ENCODE results near the gene RNF10.
"Not testable (repeated sequence)": the region's sequence is repeated elsewhere in the genome, so short reads cannot be mapped to it uniquely, and the experiment has no call there.

The RNF10 gene

GRCh38 chr12:120497524-120498150 lies 36.5 kb upstream of the RNF10 start:
- Histone ChIP-seq H3K9me3 (replicated peaks; ENCODE audit: low read length) (no peaks in the 10 kb centered on the region), H3K4me3 (ENCODE audit: low read length) (peak overlapping the region; percentile 97), H3K4me1 (ENCODE audit: control insufficient read depth, insufficient read depth, low read length) (peaks cover 15% of the 10 kb centered on the region), H3K9ac (ENCODE audit: low read depth, low read length) (peak overlapping the region; percentile 90), H3K4me2 (ENCODE audit: low read length) (peak overlapping the region; percentile 90), H3K27me3 (ENCODE audit: control insufficient read depth, insufficient read depth, low read length) (no peaks in the 10 kb centered on the region), H3K36me3 (ENCODE audit: insufficient read depth, low read length) (peaks cover 13% of the 10 kb centered on the region)

- Histone ChIP-seq H3K9me3 (replicated peaks; ENCODE audit: low read length) (no peaks in the 10 kb centered on the region), H3K4me1 (ENCODE audit: control insufficient read depth, insufficient read depth, low read length) (peaks cover 15% of the 10 kb centered on the region), H3K27me3 (ENCODE audit: control insufficient read depth, insufficient read depth, low read length) (no peaks in the 10 kb centered on the region), H3K9ac (ENCODE audit: low read depth, low read length) (no peak overlapping the region), H3K36me3 (ENCODE audit: insufficient read depth, low read length) (peaks cover 22% of the 10 kb centered on the region), H3K4me2 (ENCODE audit: low read length) (peak overlapping the region; percentile 90), H3K4me3 (ENCODE audit: low read length) (no peak overlapping the region)
Observed at GRCh38 chr12:120498870-120499515, 35.2 kb upstream of the RNF10 start.

- no peaks in the 10 kb centered on the region for H3K9me3 ChIP-seq (replicated peaks; ENCODE audit: low read length)
- no peak overlapping the region for H3K4me3 ChIP-seq (ENCODE audit: low read length)
- H3K27me3 ChIP-seq (ENCODE audit: control insufficient read depth, insufficient read depth, low read length) = no peaks in the 10 kb centered on the region
- H3K4me2 ChIP-seq (ENCODE audit: low read length) = no peak overlapping the region
- H3K4me1 ChIP-seq (ENCODE audit: control insufficient read depth, insufficient read depth, low read length) = peaks cover 11% of the 10 kb centered on the region
- no peak overlapping the region for H3K9ac ChIP-seq (ENCODE audit: low read depth, low read length)
- H3K36me3 ChIP-seq (ENCODE audit: insufficient read depth, low read length) = peaks cover 27% of the 10 kb centered on the region
Observed at GRCh38 chr12:120500581-120500980, 33.6 kb upstream of the RNF10 start.

- H3K4me1 ChIP-seq (ENCODE audit: control insufficient read depth, insufficient read depth, low read length) = no peaks in the 10 kb centered on the region
- no peak overlapping the region for H3K9ac ChIP-seq (ENCODE audit: low read depth, low read length)
- no peak overlapping the region for H3K4me2 ChIP-seq (ENCODE audit: low read length)
- no peaks in the 10 kb centered on the region for H3K9me3 ChIP-seq (replicated peaks; ENCODE audit: low read length)
- H3K36me3 ChIP-seq (ENCODE audit: insufficient read depth, low read length) = peaks cover 18% of the 10 kb centered on the region
- H3K4me3 ChIP-seq (ENCODE audit: low read length) = no peak overlapping the region
- no peaks in the 10 kb centered on the region for H3K27me3 ChIP-seq (ENCODE audit: control insufficient read depth, insufficient read depth, low read length)
Observed at GRCh38 chr12:120504587-120504986, 29.6 kb upstream of the RNF10 start.

GRCh38 chr12:120508537-120508936 lies 25.6 kb upstream of the RNF10 start:
- Histone ChIP-seq H3K36me3 (ENCODE audit: insufficient read depth, low read length) (peaks cover 17% of the 10 kb centered on the region), H3K9ac (ENCODE audit: low read depth, low read length) (no peak overlapping the region), H3K4me2 (ENCODE audit: low read length) (no peak overlapping the region), H3K4me1 (ENCODE audit: control insufficient read depth, insufficient read depth, low read length) (no peaks in the 10 kb centered on the region), H3K9me3 (replicated peaks; ENCODE audit: low read length) (no peaks in the 10 kb centered on the region), H3K4me3 (ENCODE audit: low read length) (no peak overlapping the region), H3K27me3 (ENCODE audit: control insufficient read depth, insufficient read depth, low read length) (no peaks in the 10 kb centered on the region)

- no peak overlapping the region for H3K9ac ChIP-seq (ENCODE audit: low read depth, low read length)
- H3K4me3 ChIP-seq (ENCODE audit: low read length) = no peak overlapping the region
- H3K4me1 ChIP-seq (ENCODE audit: control insufficient read depth, insufficient read depth, low read length) = no peaks in the 10 kb centered on the region
- peaks cover 17% of the 10 kb centered on the region for H3K36me3 ChIP-seq (ENCODE audit: insufficient read depth, low read length)
- no peak overlapping the region for H3K4me2 ChIP-seq (ENCODE audit: low read length)
- H3K9me3 ChIP-seq (replicated peaks; ENCODE audit: low read length) = no peaks in the 10 kb centered on the region
- H3K27me3 ChIP-seq (ENCODE audit: control insufficient read depth, insufficient read depth, low read length) = no peaks in the 10 kb centered on the region
Observed at GRCh38 chr12:120514002-120514401, 20.2 kb upstream of the RNF10 start.

GRCh38 chr12:120515496-120515895 lies 18.7 kb upstream of the RNF10 start:
- H3K4me3 ChIP-seq (ENCODE audit: low read length) = no peak overlapping the region
- H3K36me3 ChIP-seq (ENCODE audit: insufficient read depth, low read length) = peaks cover 14% of the 10 kb centered on the region
- no peak overlapping the region for H3K4me2 ChIP-seq (ENCODE audit: low read length)

GRCh38 chr12:120519324-120519723 lies 14.8 kb upstream of the RNF10 start:
- not testable (repeated sequence) for H3K4me2 ChIP-seq (ENCODE audit: low read length); H3K4me3 ChIP-seq (ENCODE audit: low read length); H3K9ac ChIP-seq (ENCODE audit: low read depth, low read length); H3K27me3 ChIP-seq (ENCODE audit: control insufficient read depth, insufficient read depth, low read length); H3K9me3 ChIP-seq (replicated peaks; ENCODE audit: low read length); H3K4me1 ChIP-seq (ENCODE audit: control insufficient read depth, insufficient read depth, low read length)
- H3K36me3 ChIP-seq (ENCODE audit: insufficient read depth, low read length) = peaks cover 17% of the 10 kb centered on the region

More at GRCh38 chr12:120515496-120515895, 18.7 kb upstream of the RNF10 start:
- Histone ChIP-seq H3K27me3 (ENCODE audit: control insufficient read depth, insufficient read depth, low read length) (no peaks in the 10 kb centered on the region), H3K4me1 (ENCODE audit: control insufficient read depth, insufficient read depth, low read length) (no peaks in the 10 kb centered on the region), H3K9ac (ENCODE audit: low read depth, low read length) (no peak overlapping the region), H3K9me3 (replicated peaks; ENCODE audit: low read length) (no peaks in the 10 kb centered on the region)

- H3K36me3 ChIP-seq (ENCODE audit: insufficient read depth, low read length) = peaks cover 6% of the 10 kb centered on the region
- no peak overlapping the region for H3K4me2 ChIP-seq (ENCODE audit: low read length)
- peaks cover 15% of the 10 kb centered on the region for H3K4me1 ChIP-seq (ENCODE audit: control insufficient read depth, insufficient read depth, low read length)
- H3K9me3 ChIP-seq (replicated peaks; ENCODE audit: low read length) = no peaks in the 10 kb centered on the region
- H3K4me3 ChIP-seq (ENCODE audit: low read length) = no peak overlapping the region
- no peaks in the 10 kb centered on the region for H3K27me3 ChIP-seq (ENCODE audit: control insufficient read depth, insufficient read depth, low read length)
- no peak overlapping the region for H3K9ac ChIP-seq (ENCODE audit: low read depth, low read length)
Observed at GRCh38 chr12:120522568-120522967, 11.6 kb upstream of the RNF10 start.

- Histone ChIP-seq H3K9ac (ENCODE audit: low read depth, low read length) (peak within 1 kb of the TSS; percentile 97), H3K4me1 (ENCODE audit: control insufficient read depth, insufficient read depth, low read length) (peaks cover 29% of the 10 kb centered on the region), H3K36me3 (ENCODE audit: insufficient read depth, low read length) (no peaks in the 10 kb centered on the region), H3K4me2 (ENCODE audit: low read length) (peak within 1 kb of the TSS; percentile 88), H3K9me3 (replicated peaks; ENCODE audit: low read length) (no peaks in the 10 kb centered on the region), H3K4me3 (ENCODE audit: low read length) (peak within 1 kb of the TSS; percentile 99), H3K27me3 (ENCODE audit: control insufficient read depth, insufficient read depth, low read length) (no peaks in the 10 kb centered on the region)
Observed at GRCh38 chr12:120528861-120529525, 5.2 kb upstream of the RNF10 start, which contains the start of gene COQ5. COQ5 (minus strand) TSS chr12:120529158; CDS start chr12:120529141, 17 bp downstream.

- Histone ChIP-seq H3K36me3 (ENCODE audit: insufficient read depth, low read length) (no peaks in the 10 kb centered on the region), H3K27me3 (ENCODE audit: control insufficient read depth, insufficient read depth, low read length) (no peaks in the 10 kb centered on the region), H3K4me2 (ENCODE audit: low read length) (peak overlapping the region; percentile 88), H3K9ac (ENCODE audit: low read depth, low read length) (peak overlapping the region; percentile 97), H3K4me1 (ENCODE audit: control insufficient read depth, insufficient read depth, low read length) (peaks cover 29% of the 10 kb centered on the region), H3K9me3 (replicated peaks; ENCODE audit: low read length) (no peaks in the 10 kb centered on the region), H3K4me3 (ENCODE audit: low read length) (peak overlapping the region; percentile 99)
Observed at GRCh38 chr12:120529641-120530417, 4.3 kb upstream of the RNF10 start.
